ENCODE measurements around the gene APBA2.

DNA sequence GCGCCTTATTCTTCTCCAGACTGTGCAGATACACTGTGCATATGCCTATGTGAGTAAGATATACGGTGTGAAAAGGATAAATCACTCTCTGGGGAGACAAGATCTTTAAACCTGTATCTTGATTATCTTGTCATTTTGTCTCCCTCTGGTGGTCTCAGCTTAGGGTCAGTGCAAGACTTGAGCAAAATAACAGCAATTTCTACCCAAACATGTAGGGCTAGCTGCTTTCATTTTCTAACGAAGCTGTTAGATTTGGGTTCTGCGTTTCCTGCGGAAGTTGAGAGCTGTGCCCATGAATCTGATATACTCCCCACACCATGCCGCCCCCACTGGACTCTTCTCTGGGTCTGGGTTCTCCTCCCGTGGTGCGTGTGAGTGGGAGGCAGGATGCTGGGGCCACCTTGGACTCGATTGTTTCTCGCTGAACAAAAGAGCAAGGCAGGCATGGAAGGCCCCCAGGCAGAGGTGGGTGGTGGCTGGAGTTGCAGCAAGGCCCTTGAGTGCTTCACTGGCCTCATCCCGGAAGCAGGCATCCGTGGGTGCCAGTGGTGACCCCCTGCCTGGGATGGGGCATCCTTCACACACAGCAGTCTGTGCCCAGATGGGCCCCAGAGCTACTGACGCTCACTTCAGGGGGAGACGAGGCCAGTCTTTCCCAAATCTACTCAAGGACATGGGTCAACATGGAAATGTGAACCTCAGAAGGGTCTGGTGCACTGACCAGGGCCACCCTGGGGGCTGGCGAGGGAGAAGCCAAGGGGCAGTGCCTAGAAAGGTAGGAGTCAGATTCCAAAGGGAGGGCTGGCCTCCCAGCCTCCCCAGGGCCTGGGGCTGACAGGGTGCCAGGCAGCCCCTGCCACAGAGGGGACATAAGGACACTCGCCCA, 204.2 kb downstream of the APBA2 start:
- TF ChIP-seq, protein P1, sequence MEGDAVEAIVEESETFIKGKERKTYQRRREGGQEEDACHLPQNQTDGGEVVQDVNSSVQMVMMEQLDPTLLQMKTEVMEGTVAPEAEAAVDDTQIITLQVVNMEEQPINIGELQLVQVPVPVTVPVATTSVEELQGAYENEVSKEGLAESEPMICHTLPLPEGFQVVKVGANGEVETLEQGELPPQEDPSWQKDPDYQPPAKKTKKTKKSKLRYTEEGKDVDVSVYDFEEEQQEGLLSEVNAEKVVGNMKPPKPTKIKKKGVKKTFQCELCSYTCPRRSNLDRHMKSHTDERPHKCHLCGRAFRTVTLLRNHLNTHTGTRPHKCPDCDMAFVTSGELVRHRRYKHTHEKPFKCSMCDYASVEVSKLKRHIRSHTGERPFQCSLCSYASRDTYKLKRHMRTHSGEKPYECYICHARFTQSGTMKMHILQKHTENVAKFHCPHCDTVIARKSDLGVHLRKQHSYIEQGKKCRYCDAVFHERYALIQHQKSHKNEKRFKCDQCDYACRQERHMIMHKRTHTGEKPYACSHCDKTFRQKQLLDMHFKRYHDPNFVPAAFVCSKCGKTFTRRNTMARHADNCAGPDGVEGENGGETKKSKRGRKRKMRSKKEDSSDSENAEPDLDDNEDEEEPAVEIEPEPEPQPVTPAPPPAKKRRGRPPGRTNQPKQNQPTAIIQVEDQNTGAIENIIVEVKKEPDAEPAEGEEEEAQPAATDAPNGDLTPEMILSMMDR (IDR thresholded peaks at IDR 0.05): no peak
- no peak for TF ChIP-seq EP300 (IDR thresholded peaks at IDR 0.05)
- no peak for TF ChIP-seq POLR2A (IDR thresholded peaks at IDR 0.05)
